Progenitor cell of endocrine pancreas (in vitro differentiated cells): ENCODE data around the gene CHAD. TPM values are rescaled to one million over a fixed set of nuclear protein-coding genes. Genes with fewer than 3 reads are reported as not detected.
"Not testable (repeated sequence)": the region's sequence is repeated elsewhere in the genome, so short reads cannot be mapped to it uniquely, and the experiment has no call there.

ENCODE experiments used
- DNase-seq: peaks from one replicate; pipeline ENCODE4 v3.0.0; 2021; ENCODE audit warnings: low spot score; ENCODE audit not compliant: unreplicated experiment
- H3K27ac Mint-ChIP-seq: 2 replicates; pipeline ENCODE4 v1.8.0; 2021; ENCODE audit warnings: mild to moderate bottlenecking, moderate library complexity, mixed read lengths
- H3K27me3 Mint-ChIP-seq: 2 replicates; pipeline ENCODE4 v1.8.0; 2021; ENCODE audit warnings: mixed read lengths
- H3K36me3 Mint-ChIP-seq: 2 replicates; pipeline ENCODE4 v1.8.0; 2022; ENCODE audit warnings: mixed read lengths; ENCODE audit not compliant: insufficient read depth
- H3K4me1 Mint-ChIP-seq: 2 replicates; pipeline ENCODE4 v1.8.0; 2021; ENCODE audit warnings: low read depth, mixed read lengths
- H3K4me3 Mint-ChIP-seq: 2 replicates; pipeline ENCODE4 v1.8.0; 2021; ENCODE audit warnings: low read depth, mild to moderate bottlenecking, moderate library complexity, mixed read lengths
- H3K9me3 Mint-ChIP-seq: 2 replicates; pipeline ENCODE4 v1.8.0; 2021; ENCODE audit warnings: low read depth, mixed read lengths
- total RNA-seq: library from RNA; stranded (reverse); gene quantifications from 2 replicates; pipeline ENCODE4 v1.2.1, GENCODE V29; 2021
- TF ChIP-seq, protein P1 (sequence below): fragments of 200-600 bp; sonication (generic); IDR thresholded peaks from one replicate; pipeline ENCODE4 v1.5.0; 2021; ENCODE audit warnings: antibody characterized with exemption, mild to moderate bottlenecking; ENCODE audit not compliant: unreplicated experiment

CHAD gene
- total RNA-seq, 1 donor from 2014 or later, result not detected

DNA sequence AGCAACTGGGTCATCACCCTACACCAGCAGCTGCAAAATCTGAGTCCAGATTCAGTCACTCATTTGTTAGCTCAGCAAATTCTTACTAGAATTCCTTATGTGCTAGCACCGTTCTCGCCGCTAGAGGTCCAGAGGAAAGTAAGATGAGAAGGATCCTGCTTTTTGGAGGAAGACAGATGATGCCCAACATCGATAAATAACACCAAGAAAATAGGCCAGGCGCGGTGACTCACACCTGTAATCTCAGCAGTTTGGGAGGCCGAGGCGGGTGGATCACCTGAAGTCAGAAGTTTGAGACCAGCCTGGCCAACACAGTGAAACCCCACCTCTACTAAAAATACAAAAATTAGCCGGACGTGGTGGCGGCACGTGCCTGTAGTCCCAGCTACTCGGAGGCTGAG is 4.1 kb upstream of the CHAD start:
- not testable (repeated sequence) for DNase-seq, H3K27ac Mint-ChIP-seq, H3K9me3 Mint-ChIP-seq, H3K4me3 Mint-ChIP-seq, H3K36me3 Mint-ChIP-seq, H3K4me1 Mint-ChIP-seq
- TF ChIP-seq, protein P1, sequence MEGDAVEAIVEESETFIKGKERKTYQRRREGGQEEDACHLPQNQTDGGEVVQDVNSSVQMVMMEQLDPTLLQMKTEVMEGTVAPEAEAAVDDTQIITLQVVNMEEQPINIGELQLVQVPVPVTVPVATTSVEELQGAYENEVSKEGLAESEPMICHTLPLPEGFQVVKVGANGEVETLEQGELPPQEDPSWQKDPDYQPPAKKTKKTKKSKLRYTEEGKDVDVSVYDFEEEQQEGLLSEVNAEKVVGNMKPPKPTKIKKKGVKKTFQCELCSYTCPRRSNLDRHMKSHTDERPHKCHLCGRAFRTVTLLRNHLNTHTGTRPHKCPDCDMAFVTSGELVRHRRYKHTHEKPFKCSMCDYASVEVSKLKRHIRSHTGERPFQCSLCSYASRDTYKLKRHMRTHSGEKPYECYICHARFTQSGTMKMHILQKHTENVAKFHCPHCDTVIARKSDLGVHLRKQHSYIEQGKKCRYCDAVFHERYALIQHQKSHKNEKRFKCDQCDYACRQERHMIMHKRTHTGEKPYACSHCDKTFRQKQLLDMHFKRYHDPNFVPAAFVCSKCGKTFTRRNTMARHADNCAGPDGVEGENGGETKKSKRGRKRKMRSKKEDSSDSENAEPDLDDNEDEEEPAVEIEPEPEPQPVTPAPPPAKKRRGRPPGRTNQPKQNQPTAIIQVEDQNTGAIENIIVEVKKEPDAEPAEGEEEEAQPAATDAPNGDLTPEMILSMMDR, result peak; percentile 28
- peaks cover 21% of the 10 kb centered on the region for H3K27me3 Mint-ChIP-seq

DNA sequence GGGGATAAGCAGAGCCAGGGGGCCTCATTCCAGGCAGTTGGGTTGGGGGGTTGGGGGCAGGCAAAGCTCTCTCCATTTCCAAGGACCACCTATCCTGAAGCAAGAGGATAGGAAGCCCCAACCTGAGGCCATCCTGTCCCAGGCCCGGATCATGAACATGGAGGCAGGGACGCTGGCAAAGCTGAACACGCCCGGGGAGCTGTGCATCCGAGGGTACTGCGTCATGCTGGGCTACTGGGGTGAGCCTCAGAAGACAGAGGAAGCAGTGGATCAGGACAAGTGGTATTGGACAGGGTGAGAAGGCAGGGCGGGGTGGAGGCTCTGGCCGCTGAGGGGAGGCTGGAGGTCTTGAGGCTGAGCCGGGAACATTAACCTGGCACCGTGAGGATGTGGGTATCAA is 3.6 kb upstream of the CHAD start:
- Mint-ChIP-seq H3K36me3 (peaks cover 11% of the 10 kb centered on the region), H3K9me3 (no peaks in the 10 kb centered on the region), H3K27me3 (peaks cover 26% of the 10 kb centered on the region), H3K27ac (no peak overlapping the region), H3K4me1 (peaks cover 4% of the 10 kb centered on the region), H3K4me3 (no peak overlapping the region)
- TF ChIP-seq, protein P1, result no peak
- no peak for DNase-seq

DNA sequence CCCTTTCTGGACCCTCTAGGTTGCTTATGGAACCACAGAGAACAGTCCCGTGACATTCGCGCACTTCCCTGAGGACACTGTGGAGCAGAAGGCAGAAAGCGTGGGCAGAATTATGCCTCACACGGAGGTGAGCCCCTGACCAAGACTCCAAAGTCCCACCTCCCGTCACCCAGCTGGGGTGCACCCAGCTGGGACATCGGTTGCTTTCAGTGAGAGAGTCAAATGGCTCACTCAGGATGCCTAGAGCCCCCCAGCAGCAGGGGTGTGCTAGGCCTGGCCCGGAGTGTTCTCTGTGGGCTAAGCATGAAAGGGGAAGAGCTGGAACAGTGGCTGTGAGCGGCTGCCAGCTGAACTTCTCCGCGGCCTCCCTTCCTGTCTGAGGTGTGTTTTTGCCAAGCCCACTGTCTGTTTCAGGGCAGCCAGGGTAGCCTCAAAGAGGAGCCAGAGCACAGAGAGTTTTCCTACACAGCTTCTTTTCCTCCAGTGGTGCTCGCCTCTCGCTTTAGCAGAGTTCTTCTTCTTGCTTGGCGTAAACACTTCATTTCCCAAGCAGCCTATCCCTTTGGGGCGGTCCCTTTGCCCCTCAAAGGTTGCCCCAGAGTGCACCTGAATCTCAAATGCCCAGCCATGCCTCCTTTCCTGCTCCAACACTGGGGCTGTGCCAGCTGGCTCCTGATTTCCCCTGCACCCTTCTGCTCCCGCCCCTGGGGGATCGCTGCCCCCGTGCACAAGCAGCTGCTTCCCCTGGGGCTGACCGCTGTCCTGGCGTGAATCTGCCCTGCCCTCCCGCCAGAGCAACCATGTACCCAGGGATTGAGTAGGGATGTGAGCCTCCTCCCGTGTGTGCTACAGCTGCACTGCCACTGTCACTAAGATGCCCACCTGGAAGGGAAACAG is 2.6 kb upstream of the CHAD start:
- H3K9me3 Mint-ChIP-seq, result no peaks in the 10 kb centered on the region
- peaks cover 2% of the 10 kb centered on the region for H3K4me1 Mint-ChIP-seq

DNA sequence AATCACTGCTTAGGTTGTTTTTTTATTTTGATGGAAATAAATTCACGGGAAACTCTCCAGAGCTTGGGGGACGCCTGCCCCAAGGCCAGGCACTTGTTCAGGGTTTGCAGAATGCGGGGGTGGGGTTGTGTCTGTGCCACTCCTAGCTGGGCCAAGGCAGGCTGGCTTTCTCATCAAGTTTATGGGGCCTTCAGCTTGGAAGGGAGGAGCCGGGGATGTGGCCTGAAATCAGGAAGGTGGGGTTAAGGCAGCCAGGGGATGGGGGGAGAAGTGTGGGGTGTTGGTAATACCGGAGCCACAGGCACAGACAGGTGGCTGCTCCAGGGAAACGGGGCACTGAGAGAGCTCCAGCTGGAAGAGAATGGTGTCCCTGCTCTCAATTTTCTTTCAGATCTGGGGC is 1.7 kb upstream of the CHAD start:
- no peak for DNase-seq
- H3K27me3 Mint-ChIP-seq, result peaks cover 26% of the 10 kb centered on the region
- H3K4me1 Mint-ChIP-seq, result peaks cover 1% of the 10 kb centered on the region
- H3K9me3 Mint-ChIP-seq, result no peaks in the 10 kb centered on the region
- H3K4me3 Mint-ChIP-seq, result no peak overlapping the region
- no peak overlapping the region for H3K27ac Mint-ChIP-seq
- H3K36me3 Mint-ChIP-seq, result peaks cover 12% of the 10 kb centered on the region
- TF ChIP-seq, protein P1, result no peak

More for the DNA sequence above, 2.6 kb upstream of the CHAD start:
- no peak overlapping the region for H3K4me3 Mint-ChIP-seq
- H3K27me3 Mint-ChIP-seq, result peaks cover 28% of the 10 kb centered on the region
- TF ChIP-seq, protein P1, result no peak
- peaks cover 11% of the 10 kb centered on the region for H3K36me3 Mint-ChIP-seq
- no peak overlapping the region for H3K27ac Mint-ChIP-seq
- DNase-seq, result no peak

DNA sequence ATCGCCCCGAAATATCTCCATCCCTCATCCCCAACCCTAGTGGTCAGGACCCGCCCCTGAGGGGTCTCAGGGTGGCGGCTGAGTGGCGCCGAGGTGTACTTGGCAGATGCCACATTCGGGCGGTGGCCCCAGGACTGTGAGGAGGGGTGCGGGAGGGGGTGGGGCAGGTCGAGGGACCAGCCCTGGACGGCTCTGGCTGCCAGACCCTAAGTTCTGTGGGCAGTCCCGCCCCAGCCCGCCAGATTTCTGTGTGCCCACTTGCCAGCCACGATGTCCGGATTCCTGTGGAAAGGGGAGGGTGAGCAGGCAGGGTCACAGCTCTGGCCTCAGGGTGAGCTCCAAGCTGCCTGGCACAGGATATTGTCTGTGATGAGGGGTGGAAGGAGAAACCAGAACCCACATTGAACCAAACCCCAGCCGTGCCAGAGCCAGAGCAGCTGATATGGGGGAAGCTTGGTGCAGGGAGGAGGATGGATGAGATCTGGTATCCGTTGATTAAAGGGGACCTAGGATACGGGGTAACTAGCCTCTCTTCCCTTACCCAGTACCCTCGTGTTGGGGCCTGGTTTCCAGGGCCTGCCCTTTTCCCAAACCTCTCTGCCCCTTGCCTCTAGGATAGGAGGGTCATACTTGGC is 1.1 kb upstream of the CHAD start:
- Mint-ChIP-seq H3K27me3 (peaks cover 24% of the 10 kb centered on the region), H3K9me3 (no peaks in the 10 kb centered on the region), H3K4me3 (no peak overlapping the region), H3K4me1 (peaks cover 1% of the 10 kb centered on the region), H3K27ac (no peak overlapping the region), H3K36me3 (peaks cover 12% of the 10 kb centered on the region)
- TF ChIP-seq, protein P1, result no peak
- no peak for DNase-seq
